GM12874 (cell line): ENCODE results near the gene FGF14.

Experiments used
- CTCF ChIP-seq: IDR thresholded peaks from 2 replicates; pipeline ENCODE4 v1.5.1; 2011; ENCODE audit warnings: low read depth, mild to moderate bottlenecking, control low read depth, low read length, moderate library complexity; ENCODE audit not compliant: insufficient read depth

The FGF14 gene

DNA sequence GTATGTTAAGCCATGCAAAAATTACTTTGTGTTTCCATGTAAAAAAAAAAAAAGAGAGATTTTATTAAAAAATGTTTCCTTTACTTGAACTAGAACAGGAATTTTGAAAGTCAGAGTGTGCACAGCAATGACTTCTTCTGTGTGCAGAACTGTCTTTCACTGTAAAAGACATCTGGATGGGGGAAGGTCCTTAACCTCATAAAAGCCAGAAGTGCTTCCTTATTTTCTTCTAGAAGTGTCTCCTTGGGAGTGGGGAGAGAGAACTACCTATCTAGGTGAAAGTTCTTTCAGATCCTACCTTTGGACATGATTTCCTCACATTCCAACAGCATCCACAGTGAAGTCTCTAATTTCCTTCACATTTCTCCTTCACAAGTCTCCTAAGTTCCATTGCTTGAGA, 360.3 kb downstream of the FGF14 start:
- TF ChIP-seq CTCF = no peak

- TF ChIP-seq CTCF = no peak
These were observed 361.0 kb downstream of the FGF14 start for GRCh38 chr13:102040812-102041211.

DNA sequence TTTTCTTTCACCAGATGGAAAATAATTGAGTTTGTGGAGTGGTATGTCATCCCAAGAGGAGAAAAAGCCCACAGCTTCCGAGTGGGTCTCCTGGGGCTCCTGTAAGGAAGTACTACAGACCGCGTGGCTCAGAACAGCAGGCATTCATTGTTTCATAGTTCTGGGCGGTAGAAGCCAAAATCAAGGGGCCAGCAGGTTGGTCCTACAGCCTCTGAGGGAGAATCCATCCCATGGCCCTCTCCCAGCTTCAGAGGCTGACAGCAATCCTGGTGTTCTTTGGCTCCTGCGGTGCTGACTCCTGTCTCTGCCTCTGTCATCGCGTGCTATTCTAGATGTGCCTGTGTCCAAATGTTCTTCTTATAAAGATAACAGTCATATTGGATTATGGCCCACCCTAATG, 362.6 kb downstream of the FGF14 start:
- TF ChIP-seq CTCF = no peak

DNA sequence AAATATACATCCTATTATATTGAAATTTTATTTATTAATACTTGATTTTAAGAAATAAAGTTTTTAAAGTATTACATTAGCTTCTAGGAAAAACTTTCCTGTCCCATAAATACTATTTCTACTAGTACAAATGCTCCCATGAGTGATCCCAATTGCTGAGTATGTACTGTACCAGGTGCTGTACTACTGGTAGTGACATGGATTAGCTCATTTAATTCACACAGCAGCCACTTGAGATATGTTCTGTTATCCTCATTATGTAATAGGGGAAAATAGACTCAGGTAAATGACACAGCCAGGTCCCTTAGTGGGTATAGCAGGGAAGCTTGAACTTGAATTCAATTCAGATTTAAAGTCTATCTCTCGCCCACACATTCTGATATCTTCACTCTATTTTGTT, 363.1 kb downstream of the FGF14 start:
- TF ChIP-seq CTCF = no peak

- no peak for TF ChIP-seq CTCF
These were observed 365.9 kb downstream of the FGF14 start for GRCh38 chr13:102035969-102036368.

DNA sequence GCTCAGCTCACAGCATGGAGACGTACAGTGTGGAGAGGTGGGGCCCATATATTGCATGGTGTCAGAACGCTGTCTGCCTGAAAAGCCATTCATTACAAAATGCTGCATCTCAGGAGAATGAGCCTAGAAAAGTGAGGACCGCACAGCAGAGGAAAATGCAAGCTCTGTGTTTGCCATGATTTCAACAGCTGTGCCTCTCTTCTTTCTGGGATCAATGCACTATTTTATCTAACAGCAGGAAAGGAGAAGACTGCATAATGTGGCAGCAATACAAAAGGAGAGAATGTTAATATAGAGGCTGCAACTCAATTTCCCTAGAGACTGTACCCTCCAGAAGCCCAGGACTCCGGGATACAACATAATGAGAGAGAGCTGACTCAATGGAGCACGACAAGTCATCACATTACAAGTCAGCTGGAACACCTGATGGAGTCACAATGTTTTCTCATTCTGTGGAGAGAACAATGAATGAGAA, 368.0 kb downstream of the FGF14 start:
- TF ChIP-seq CTCF = no peak

DNA sequence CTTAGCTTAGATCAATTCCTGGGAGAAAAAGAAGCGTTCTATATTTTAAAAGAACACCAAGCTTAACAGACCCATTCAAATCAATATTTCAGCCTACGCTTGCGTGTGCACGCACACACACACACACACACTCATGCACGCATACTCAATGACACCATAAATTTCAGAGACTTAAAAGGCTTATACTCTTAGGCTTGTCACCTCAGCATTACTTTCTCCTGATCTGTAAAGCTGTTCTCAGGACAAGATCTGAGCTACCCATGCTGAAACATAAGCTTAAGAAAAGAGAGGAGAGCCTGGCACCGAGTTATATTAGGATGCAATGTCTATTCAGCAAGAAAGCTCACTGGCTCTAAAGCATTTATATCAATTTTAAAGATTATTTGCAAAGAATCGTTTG, 368.5 kb downstream of the FGF14 start:
- TF ChIP-seq CTCF = no peak

DNA sequence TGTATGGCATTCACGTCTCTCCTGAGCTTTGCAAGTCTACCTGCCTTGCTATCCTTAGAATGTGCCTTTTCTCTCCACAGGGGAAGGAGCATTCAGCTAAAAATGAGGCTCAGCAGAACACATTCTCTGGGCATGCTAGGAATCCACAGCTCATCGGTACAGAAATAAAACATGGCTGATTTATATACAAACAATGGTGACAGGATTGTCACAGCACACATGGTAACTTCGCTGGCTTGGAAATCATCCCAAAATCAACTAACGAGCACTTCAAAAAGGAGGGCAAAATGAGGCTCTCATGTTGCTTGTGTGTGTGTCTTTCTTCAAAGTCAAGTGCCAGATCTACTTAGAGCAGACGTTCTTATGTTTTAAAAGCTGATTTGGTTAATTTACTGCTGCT, 373.0 kb downstream of the FGF14 start:
- TF ChIP-seq CTCF = no peak
